H54 (cell line): Measurements from ENCODE around the gene VPS8.

Experiments
- DNase-seq: peaks from one replicate; pipeline ENCODE4 v3.0.0; 2011; ENCODE audit warnings: low spot score, mixed read lengths; ENCODE audit not compliant: insufficient read length
- FAIRE-seq: peaks from 3 replicates; lab custom pipeline; 2011; peaks lifted over from hg19 to GRCh38; lab: Jason Lieb, UNC
- POLR2A ChIP-seq: IDR thresholded peaks from 2 replicates; pipeline ENCODE4 v1.6.1; 2011; ENCODE audit warnings: low read depth, mild to moderate bottlenecking, low read length

The VPS8 gene

DNA sequence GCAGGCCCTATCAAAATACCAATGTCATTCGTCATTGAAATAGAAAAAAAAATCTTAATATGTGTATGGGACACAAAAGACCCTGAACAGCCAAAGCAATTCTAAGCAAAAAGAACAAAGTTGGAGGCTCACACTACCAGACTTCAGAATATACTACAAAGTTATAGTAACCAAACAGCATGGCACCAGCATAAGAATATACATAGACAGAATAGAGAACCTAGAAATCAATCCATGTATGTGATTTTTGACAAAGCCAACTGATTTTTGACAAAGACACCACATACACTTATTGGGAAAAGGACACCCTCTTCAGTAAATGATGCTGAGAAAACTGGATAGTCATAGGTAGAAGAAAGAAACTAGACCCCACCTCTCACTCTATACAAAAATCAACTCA is 245.9 kb downstream of the VPS8 start:
- DNase-seq (no peak), FAIRE-seq (no peak)
- no peak for TF ChIP-seq POLR2A

DNA sequence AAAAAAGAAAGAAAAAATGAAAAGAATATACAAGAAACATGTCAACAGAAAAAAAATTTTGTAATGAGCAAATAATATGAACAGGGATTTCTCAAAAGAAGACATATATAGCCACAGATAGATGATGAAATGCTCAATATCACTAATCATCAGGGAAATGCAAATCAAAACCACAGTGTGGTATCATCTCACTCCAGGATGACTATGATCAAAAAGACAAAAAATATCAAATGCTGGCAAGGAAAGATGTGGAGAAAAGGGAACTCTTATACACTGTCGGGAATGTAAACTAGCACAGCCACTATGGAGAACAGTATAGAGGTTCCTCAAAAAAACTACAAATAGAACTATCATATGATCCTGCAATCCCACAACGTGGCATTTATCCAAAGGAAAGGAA is 246.8 kb downstream of the VPS8 start:
- DNase-seq (no peak), FAIRE-seq (no peak)
- no peak for TF ChIP-seq POLR2A

DNA sequence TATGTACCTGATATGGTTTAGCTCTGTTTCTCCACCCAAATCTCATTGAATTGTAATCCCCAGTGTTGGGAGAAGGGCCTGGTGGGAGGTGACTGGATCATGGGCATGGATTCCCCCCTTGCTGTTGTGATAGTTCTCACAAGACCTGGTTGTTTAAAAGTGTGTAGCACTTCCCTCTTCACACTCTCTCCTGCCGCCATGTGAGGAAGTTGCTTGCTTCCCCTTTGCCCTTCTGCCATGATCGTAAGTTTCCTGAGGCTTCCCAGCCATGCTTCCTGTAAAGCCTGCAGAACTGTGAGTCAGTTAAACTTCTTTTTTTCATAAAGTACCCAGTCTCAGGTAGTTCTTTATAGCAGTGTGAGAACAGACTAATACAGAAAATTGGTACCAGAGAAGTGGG is 247.8 kb downstream of the VPS8 start:
- no peak for FAIRE-seq
- no peak for TF ChIP-seq POLR2A
- DNase-seq: no peak

DNA sequence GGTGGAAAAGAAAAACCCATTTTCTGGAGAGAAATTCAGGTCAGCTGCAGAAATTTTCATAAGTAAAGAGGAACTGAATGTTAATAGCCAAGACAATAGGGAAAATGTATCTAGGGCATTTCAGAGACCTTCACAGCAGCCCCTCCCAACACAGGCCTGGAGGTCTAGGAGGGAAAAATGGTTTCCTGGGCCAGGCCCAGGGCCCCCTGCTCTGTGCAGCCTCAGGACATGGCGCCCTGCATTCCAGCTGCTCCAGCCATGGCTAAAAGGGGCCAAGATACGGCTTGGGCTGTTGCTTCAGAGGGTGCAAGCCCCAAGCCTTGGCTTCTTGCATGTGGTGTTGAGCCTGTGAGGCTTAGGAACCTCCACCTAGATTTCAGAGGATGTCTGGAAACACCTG is 248.7 kb downstream of the VPS8 start:
- FAIRE-seq (no peak), DNase-seq (no peak)
- no peak for TF ChIP-seq POLR2A

DNA sequence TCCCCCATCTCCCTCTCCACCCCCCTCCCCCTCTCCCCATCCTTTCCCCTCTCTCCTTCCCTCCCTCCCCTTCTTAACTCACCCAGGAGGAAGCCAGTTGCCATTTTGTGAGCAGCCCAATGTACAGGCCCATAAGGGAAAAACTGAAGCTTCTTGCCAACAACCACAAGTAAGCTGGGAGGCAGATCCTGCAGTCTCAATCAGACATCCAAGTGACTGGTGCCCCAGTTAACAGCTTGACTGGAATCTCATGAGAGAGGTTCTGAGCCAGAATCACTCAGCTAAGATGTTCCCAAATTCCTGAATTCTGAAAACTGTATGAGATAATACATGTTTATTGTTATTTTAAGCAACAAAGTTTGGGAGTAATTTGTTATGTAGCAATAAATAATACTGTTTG is 250.2 kb downstream of the VPS8 start:
- no peak for FAIRE-seq
- no peak for TF ChIP-seq POLR2A

DNA sequence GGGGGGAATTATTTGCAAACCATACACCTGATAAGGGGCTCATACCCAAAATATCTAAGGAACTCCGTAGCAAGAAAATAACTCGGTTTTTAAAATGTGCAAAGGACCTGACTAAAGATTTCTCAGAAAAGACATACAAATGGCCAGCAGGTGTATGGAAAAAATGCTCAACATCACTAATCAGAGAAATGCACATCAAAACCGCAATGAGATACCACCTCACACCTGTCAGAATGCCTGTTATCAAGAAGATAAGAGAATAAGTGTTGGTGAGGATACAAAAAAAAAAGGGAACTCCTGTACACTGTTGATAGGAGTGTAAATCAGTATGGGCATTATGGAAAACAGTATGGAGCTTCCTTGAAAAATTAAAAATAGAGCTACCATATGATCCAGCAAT is 251.5 kb downstream of the VPS8 start:
- FAIRE-seq: no peak
- DNase-seq: no peak
- TF ChIP-seq POLR2A: no peak

More for the DNA sequence above, 250.2 kb downstream of the VPS8 start:
- DNase-seq: no peak

DNA sequence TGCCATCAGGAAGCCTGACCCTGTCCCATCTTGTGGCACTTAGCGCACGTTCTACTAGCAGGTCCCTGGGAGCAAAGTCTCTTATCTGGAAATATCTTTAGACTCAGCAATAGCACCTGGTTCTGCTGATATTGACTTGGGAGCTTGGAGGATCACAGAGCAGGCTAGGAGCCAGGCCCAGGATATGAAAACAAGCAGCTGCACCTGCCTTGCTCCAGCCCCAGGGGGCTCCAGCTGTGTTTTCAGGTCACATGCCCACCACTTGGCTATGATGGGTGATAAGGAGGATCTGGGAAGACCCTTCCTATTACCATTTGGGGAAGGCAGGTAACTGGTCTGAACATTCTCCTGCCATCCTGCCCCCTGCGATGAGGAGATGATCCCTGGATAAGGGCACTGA is 253.1 kb downstream of the VPS8 start:
- FAIRE-seq (no peak), DNase-seq (no peak)
- TF ChIP-seq POLR2A: no peak

DNA sequence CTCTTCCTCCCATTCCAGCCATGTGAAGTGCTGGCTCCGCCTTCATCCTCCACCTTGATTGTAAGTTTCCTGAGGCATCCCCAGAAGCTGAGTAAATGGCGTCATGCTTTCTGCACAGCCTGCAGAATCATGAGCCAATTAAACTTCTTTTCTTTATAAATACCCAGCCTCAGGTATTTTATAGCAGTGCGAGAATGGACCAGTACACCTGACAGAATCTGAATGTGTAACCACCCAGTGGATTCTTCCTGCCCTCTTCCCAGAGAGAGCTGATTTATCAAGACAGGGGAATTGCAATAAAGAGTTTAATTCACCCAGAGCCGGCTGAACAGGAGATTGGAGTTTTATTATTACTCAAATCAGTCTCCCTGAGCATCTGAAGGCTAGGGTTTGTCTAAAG is 254.3 kb downstream of the VPS8 start:
- TF ChIP-seq POLR2A: no peak
- FAIRE-seq (no peak), DNase-seq (no peak)

DNA sequence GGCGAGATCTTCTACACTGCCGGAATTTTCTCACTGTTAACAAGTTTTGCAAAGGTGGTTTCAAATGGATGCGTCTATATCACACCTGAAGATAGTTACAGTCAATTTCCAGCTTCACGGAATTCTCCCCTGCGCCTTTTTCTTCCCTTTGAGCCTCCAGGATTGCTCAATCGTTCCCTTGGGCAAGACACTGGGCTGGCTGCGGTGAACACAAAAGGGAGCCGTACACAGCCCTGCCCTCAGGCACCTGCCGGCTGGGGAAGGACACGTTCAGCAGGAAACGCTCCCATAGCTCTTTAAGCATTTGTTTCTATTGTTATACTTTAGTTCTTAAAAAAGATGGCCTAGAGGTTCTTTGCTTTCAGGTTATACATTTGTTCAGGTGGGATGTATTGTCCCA is 255.2 kb downstream of the VPS8 start:
- TF ChIP-seq POLR2A: no peak
- no peak for DNase-seq
- no peak for FAIRE-seq

DNA sequence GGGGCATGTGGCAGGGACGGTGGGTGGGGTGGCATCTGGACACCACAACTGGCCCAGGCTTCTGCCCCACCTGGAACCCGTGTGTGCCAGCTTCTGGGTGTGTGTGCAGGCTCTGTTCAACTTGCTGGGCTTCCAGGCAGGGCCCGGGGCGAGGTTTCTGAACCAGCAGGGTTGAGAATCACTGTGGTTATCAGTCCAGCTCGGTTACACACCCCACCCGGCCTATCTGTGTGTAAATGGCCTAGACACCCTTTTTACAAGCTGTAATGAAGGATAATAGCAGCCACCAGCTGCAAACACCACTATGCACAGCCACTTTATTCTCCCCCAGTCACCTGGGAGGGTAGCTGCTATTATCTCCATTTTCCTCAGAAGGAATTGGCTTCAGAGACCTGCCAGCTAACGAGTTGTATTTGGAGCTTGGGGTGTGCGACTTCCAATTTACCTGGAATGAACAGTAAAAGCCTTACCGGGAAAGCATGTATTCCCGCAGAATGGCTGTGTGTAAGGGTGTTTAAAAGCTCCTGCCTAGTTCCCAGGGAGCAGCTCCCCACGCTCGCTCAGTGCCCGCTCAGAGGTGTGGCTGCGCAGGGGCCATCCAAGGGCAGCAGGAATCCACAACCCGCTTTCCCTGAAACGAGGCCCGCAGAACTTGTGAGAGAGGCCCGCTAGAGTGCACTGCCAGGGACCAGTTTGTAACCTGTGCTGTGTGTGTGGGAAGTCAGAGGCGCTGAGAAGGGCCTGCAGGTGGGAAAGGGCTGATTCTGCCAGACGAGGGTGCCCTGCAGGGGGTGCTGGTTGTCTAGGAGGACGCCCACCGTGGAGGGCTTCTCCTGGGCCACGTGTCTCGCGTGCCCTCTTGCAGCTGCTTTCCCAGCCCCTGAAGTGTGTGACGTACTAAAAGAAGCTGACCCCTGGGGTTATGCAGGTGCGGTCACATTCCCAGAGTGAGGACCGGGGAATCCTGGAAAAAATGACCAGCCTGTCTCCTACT is 257.4 kb downstream of the VPS8 start:
- FAIRE-seq: no peak
- DNase-seq: no peak
- TF ChIP-seq POLR2A: no peak

DNA sequence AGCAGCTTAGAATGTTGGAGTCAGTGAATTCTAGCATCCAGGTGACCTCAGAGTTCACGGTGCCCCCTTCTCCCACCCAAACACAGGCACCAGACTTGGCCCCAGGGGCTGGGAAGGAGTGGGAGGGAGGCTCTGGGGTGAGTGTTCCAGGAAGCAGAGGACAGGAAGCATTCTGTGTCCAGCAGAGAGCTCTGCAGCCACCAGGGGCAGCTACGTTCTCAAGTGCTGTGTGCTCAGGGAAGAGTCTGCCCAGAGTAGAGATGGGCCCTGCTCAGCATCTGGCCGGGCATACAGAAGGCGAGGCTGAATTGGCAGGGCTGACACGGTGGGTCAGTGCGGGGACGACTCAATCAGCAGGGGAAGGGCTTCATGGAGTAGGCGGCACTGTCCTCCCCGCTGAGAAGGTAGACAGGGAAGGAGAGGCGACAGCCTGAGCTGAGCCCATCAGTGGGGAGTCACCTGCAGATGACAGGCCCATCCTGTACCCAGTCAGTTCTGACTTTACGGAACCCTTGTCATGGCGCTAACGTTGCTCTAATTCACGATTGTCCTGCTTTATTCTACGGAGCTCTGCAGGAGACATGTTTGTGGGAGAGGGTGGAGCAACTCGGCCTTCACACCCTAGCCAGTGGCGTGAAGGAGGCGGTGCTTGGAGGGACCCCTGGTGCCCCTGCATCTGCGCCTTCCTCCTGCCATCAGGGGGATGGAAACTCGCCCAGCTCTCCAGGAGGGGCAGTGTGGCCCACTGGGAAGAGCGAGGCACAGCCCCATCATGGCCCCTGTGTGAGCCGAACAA is 258.7 kb downstream of the VPS8 start:
- peak; percentile 68 for DNase-seq
- no peak for TF ChIP-seq POLR2A
- no peak for FAIRE-seq

DNA sequence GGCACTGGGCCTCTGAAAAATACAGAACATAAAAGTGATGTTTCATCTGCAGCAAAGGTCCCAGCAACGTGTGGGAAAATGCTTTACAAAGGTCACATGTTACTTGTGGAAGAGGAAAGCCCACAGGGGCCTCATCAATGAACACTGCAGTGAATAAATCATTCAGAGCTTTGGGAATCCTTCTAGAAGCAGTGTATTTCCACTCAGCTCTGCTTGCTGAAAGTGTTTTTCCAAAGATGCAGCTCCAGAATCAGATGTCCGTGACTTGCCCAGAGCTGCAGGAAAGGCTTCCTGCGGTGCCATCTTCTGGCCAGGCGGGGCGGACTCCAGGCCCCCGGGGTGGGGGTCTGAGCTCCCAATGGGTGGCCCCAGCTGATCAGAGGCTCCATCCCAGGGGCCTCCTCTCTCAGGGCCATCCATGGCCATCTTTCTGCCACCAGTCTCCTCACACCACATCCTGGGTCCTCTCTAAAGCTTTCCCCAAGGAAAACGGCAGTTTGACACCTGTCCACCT is 259.4 kb downstream of the VPS8 start:
- TF ChIP-seq POLR2A: no peak
- FAIRE-seq (no peak), DNase-seq (no peak)

DNA sequence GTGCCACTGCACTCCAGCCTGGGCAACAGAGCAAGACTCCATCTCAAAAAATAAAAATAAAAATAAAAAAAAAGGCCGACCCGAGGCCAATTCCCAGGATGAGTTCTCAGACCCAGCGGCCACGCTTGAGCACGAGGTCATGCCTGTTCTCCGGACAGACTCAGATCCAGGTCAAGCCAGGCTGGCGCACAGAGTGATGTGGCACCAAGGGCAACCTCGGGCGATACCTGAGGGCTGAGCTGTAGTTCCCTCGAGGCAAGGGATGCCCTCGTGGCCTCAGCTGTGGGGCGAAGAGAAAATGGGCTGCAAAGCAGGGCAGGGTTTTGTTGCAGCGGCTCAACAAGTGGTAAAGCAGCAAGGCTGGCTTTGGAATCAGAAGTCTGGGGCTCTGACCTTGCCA is 263.6 kb downstream of the VPS8 start:
- no peak for FAIRE-seq
- DNase-seq: no peak

DNA sequence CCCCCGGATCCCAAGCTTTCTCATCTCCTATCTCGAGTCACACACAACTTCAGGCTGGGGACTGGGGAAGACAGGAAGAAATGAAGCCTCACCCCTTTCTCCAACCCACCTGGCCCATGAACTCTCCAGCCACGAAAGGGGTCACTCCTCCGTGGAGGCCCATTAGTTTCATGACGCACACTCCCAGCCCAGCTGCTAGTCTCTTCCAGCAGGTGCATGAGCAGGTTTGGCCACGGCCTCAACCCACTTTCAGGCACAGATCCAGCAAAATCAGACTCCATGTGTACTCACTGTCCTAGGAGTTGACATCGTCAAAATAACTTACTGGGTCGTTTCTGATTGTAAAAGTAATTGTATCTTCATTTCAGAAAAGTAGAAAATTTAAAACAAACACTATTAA is 264.3 kb downstream of the VPS8 start:
- FAIRE-seq: no peak
- no peak for TF ChIP-seq POLR2A
- DNase-seq: no peak

More for the DNA sequence above, 263.6 kb downstream of the VPS8 start:
- no peak for TF ChIP-seq POLR2A
